Heart left ventricle (tissue), 16 donors: ENCODE results near the gene CPB2. TPM values are rescaled to one million over a fixed set of nuclear protein-coding genes. Genes with fewer than 3 reads are reported as not detected.

ENCODE experiments used
- ATAC-seq, 4 donors: fragments of 200-7000 bp; cut with Tn5 transposase; one replicate each; pipeline ENCODE4 v1.9.1; 2020 to 2022; ENCODE audit warnings: moderate library complexity in 4 of 4, mild to moderate bottlenecking in 3 of 4, moderate number of reproducible peaks in 1 of 4
- DNase-seq, 5 donors: peaks; one replicate each; pipeline ENCODE4 v3.0.0-alpha.2; 2020
- H3K27ac ChIP-seq, 12 donors: fragments of 200-600 bp; sonication (generic) in 4 of 12; one replicate each; pipeline versions ENCODE4 v1.5.0 to v1.8.0; 2016 to 2022; ENCODE audit warnings: mild to moderate bottlenecking in 2 of 12
- H3K27me3 ChIP-seq, 9 donors: fragments of 200-600 bp; sonication (generic) in 2 of 9; one replicate each; pipeline versions ENCODE4 v1.5.1 to v1.8.0; 2016 to 2022; ENCODE audit warnings: mild to moderate bottlenecking in 3 of 9
- H3K36me3 ChIP-seq, 9 donors: fragments of 200-600 bp; sonication (generic) in 2 of 9; one replicate each; pipeline versions ENCODE4 v1.5.0 to v1.8.0; 2018 to 2022; ENCODE audit warnings: mild to moderate bottlenecking in 2 of 9
- H3K4me1 ChIP-seq, 12 donors: fragments of 200-600 bp; sonication (generic) in 4 of 12; one replicate each; pipeline versions ENCODE4 v1.5.0 to v1.8.0; 2016 to 2022; ENCODE audit warnings: mild to moderate bottlenecking in 3 of 12
- H3K4me3 ChIP-seq, 12 donors: fragments of 200-600 bp; sonication (generic) in 4 of 12; one replicate each; pipeline versions ENCODE4 v1.5.0 to v1.8.0; 2017 to 2022; ENCODE audit warnings: mild to moderate bottlenecking in 9 of 12, moderate library complexity in 4 of 12
- H3K9me3 ChIP-seq, 12 donors: fragments of 200-600 bp; sonication (generic) in 4 of 12; one replicate each; pipeline versions ENCODE4 v1.5.0 to v1.8.0; 2016 to 2022; ENCODE audit warnings: mild to moderate bottlenecking in 1 of 12
- POLR2A ChIP-seq, 2 donors: fragments of 450-650 bp; IDR thresholded peaks; one replicate each; pipeline ENCODE4 v1.6.1; 2017; ENCODE audit warnings: antibody characterized with exemption in 2 of 2, mild to moderate bottlenecking in 2 of 2, moderate library complexity in 2 of 2
- WGBS, 4 donors: extraction: QIAGEN DNeasy Blood & Tissue Kit in 2 of 4; methylation state at CpG; one replicate each; pipeline versions ENCODE4 v1.1.5 to v1.1.7; 2013 to 2018; 5-methylcytosine and 5-hydroxymethylcytosine counted together
- intact Hi-C, 10 donors: fragments of 100-400 bp; cut with DNase I; formaldehyde crosslinking; loops; one replicate each; pipeline versions ENCODE4 v1.11.1 to v1.14.2; 2022
- polyA plus RNA-seq, 2 donors: library from polyadenylated mRNA; stranded (reverse); fragments of 200-250 nt; gene quantifications; one replicate each; pipeline ENCODE4 v1.2.3, GENCODE V29; 2013
- total RNA-seq, 9 donors: library from RNA; depleted of rRNA in 2 of 9; stranded (reverse); fragments of >200 nt in 2 of 9; fragmentation: NEBNext Ultra II Directional in 3 of 9; extraction: Animal tissue kit (Norgen Biotek cat#: 25700) in 3 of 9; gene quantifications; one replicate each; pipeline versions ENCODE4 v1.1.0 to v1.2.4, GENCODE V29; 2016 to 2023
- TF ChIP-seq, protein P1 (sequence below), 12 donors: fragments of 200-600 bp; sonication (generic) in 4 of 12; IDR thresholded peaks; one replicate each; pipeline versions ENCODE4 v1.5.0 to v1.8.0; 2018 to 2022; ENCODE audit warnings: antibody characterized with exemption in 12 of 12, mild to moderate bottlenecking in 5 of 12
- donor health status: ischemic (EF 13 %, LVEDD 7.1; RV severe dilation, severe dysfunction).
- donor health status: healthy with polysubstance abuse.
- donor health status: DM: no; HTN: yes; CAD: no.
- donor health status: DM: no; HTN: no; CAD: no.
- donor health status: ischemic (EF 25% LVEDD 6.9; RV normal size, moderate dysfunction).
- donor health status: ischemic (EF 25% LVEDD 5.7; RV mildly dilated, moderate dysfunction).
- donor health status: healthy.
- donor health status: DM: yes; HTN: yes; CAD: no.
- donor health status: ischemic (EF 35%, LVEDD 5.7; RV mildly dilated, moderate dysfunction).
- donor health status: nonischemic (EF 11% LVEDD 7.7; RV severe dilation, severe dysfunction).
- donor health status: DM: yes; HTN: yes; CAD: no.
- donor health status: PGD.
- donor health status: ischemic (EF 29% LVEDD 5.4; RV normal size, mild dysfunction).
- donor health status: nonischemic (EF 23%, LVEDD 6.1; RV moderate dilation, normal function).

The CPB2 gene
- total and polyA plus RNA-seq, 11 donors = not detected

DNA sequence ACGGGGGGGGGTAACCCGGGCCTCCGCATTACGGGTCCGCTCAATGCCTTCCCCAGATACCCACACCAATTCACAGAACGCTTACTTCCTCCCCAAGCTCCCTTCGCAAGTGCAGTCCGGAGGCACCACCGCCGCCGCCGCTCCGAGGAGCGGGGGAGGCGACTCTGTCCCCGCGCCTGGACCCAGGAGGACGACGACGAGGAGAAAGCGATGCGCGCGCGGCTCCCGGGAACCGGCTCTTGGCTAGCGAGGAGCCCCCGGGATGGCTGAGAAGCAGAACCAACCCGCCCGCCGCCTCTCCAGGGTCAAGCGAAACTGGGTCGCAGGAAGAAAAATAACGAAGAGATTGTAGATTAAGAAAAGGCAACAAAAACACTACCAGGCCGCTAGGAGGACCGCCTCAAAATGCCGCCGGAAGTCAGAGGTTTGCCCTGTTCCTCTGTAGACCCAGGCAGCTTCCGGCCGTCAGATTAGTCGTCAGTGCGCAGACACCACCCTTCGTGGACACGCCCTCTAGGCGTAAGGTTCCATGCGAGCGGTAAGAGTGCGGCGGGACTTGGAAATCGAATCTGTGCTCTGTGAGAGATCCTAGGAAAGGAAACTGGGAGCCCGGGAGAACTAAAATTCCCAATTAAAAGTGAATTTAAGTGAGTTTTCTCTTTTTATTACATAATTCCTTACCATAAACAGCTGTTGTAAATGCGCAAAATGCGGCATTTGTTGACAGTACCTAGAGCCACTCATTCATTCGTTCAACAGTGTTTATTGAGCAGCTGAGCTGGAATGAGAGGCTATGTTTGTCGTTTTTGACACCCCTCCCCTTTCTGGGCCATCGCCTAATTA, 52.3 kb downstream of the CPB2 start, which contains the start of gene ZC3H13:
ZC3H13 (minus strand) TSS at position 428 of the 843 bp plus-strand sequence. CDS start 7,239 bp downstream, outside the sequence.
- Histone ChIP-seq H3K27me3 (no peaks in the 10 kb centered on the region), H3K4me1 (peaks cover 0 to 34% (median 26%) of the 10 kb centered on the region in 12 donors), H3K36me3 (no peaks in the 10 kb centered on the region), H3K4me3 (peak within 1 kb of the TSS; percentile 71 to 98 (median 86)), H3K9me3 (no peaks in the 10 kb centered on the region), H3K27ac (peak within 1 kb of the TSS; percentile 56 to 96 (median 92))
- peak; percentile 99 to 100 (median 100) for ATAC-seq
- WGBS, 4 donors = 0 to 1% (median 0%) methylated on average over 57 of the region's 57 CpGs
- TF ChIP-seq, protein P1, sequence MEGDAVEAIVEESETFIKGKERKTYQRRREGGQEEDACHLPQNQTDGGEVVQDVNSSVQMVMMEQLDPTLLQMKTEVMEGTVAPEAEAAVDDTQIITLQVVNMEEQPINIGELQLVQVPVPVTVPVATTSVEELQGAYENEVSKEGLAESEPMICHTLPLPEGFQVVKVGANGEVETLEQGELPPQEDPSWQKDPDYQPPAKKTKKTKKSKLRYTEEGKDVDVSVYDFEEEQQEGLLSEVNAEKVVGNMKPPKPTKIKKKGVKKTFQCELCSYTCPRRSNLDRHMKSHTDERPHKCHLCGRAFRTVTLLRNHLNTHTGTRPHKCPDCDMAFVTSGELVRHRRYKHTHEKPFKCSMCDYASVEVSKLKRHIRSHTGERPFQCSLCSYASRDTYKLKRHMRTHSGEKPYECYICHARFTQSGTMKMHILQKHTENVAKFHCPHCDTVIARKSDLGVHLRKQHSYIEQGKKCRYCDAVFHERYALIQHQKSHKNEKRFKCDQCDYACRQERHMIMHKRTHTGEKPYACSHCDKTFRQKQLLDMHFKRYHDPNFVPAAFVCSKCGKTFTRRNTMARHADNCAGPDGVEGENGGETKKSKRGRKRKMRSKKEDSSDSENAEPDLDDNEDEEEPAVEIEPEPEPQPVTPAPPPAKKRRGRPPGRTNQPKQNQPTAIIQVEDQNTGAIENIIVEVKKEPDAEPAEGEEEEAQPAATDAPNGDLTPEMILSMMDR (IDR thresholded peaks at IDR 0.05) = peak in 11 of 12 donors; percentile 15 to 50 (median 43)
- TF ChIP-seq POLR2A (IDR thresholded peaks at IDR 0.05) = peak in 1 of 2 donors; percentile 57
- intact Hi-C loops = loop anchor here in 1 of 10 donors (5.0 kb wide), 1 partner anchor 70 kb away; no protein-coding TSS in a partner anchor
- peak; percentile 93 to 96 (median 94) for DNase-seq

DNA sequence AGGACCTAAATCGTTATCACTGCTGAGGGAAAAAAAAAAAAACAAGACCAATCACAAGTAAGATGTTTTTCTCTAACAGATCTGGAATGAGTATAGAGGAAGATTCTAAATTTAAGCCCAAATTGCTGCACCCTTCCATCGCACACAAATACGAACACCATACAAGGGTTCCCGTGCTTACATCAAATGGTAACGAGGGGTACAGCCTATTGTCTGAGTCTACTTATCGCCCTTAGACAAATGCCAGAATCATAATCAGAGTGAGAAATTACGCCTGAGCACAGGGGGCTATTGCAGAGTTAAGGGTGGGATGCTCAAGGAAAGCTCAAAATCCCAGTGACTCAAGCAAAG, 52.9 kb downstream of the CPB2 start:
- Histone ChIP-seq H3K27ac (peak overlapping the region; percentile 56 to 96 (median 92)), H3K4me3 (peak overlapping the region; percentile 71 to 98 (median 86)), H3K4me1 (peaks cover 0 to 34% (median 26%) of the 10 kb centered on the region in 12 donors), H3K9me3 (no peaks in the 10 kb centered on the region), H3K27me3 (no peaks in the 10 kb centered on the region), H3K36me3 (no peaks in the 10 kb centered on the region)
- intact Hi-C loops = loop anchor here in 1 of 10 donors (5.0 kb wide), 1 partner anchor 70 kb away; no protein-coding TSS in a partner anchor
- TF ChIP-seq POLR2A (IDR thresholded peaks at IDR 0.05) = no peak
- TF ChIP-seq, protein P1 (IDR thresholded peaks at IDR 0.05) = no peak
- 1 to 2% (median 1%) methylated on average over 7 of the region's 7 CpGs for WGBS, 4 donors
- ATAC-seq (peak in 3 of 4 donors; percentile 4 to 11 (median 8)), DNase-seq (no peak)

DNA sequence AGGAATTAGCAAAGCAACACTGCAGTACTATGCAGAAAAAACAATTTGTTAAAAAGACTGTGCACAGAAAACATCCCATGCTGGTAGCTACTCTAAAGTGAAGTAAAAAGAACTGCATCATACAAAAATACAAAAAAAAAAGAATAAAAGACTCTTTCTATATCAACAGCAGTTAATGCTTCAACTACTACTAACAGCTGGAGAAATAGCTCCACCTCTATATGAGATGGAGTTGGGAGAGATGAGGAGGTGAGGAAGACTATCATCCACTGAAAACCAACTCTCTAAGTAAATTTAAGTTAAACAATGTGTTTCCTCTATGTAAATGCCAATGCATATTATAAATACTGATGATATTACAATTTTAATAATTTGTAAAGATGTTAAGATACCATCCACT, 54.1 kb downstream of the CPB2 start:
- TF ChIP-seq, protein P1 (IDR thresholded peaks at IDR 0.05) = no peak
- no peak for TF ChIP-seq POLR2A (IDR thresholded peaks at IDR 0.05)
- peak overlapping the region in 4 of 12 donors; percentile 80 to 94 (median 92) for H3K4me3 ChIP-seq

DNA sequence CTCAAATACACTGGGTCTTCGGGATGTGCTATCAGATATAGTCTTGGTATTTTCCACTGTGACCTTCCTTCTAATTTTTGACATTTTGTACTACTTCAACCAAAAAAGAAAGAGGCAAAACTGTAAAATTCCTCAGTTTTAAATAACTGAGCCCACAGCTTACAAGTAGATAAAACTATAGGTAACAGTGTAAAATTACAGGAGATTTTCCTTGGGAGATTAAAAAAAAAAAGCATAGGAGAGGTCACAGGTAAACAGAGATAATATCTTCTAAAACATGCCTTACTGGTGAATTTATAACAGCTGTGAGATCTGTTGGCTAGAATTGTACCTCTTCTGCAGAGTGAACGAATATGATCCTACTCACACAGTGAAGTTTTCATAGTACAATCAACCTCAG, 59.4 kb downstream of the CPB2 start:
- Histone ChIP-seq H3K27ac (no peak overlapping the region), H3K4me3 (no peak overlapping the region), H3K27me3 (no peaks in the 10 kb centered on the region), H3K36me3 (peaks cover 0 to 32% (median 18%) of the 10 kb centered on the region in 9 donors), H3K4me1 (peaks cover 0 to 18% (median 9%) of the 10 kb centered on the region in 12 donors), H3K9me3 (no peaks in the 10 kb centered on the region)
- 46 to 68% (median 60%) methylated on average over 2 of the region's 2 CpGs for WGBS, 4 donors
- intact Hi-C loops = no loop called here
- DNase-seq (no peak), ATAC-seq (no peak)
- TF ChIP-seq, protein P1 (IDR thresholded peaks at IDR 0.05) = no peak
- TF ChIP-seq POLR2A (IDR thresholded peaks at IDR 0.05) = no peak

More for the DNA sequence above, 54.1 kb downstream of the CPB2 start:
- Histone ChIP-seq H3K36me3 (no peaks in the 10 kb centered on the region), H3K9me3 (no peaks in the 10 kb centered on the region), H3K27ac (no peak overlapping the region), H3K27me3 (no peaks in the 10 kb centered on the region), H3K4me1 (peaks cover 0 to 34% (median 26%) of the 10 kb centered on the region in 12 donors)
- ATAC-seq = no peak
- no peak for DNase-seq
- intact Hi-C loops = loop anchor here in 1 of 10 donors (5.0 kb wide), 1 partner anchor 72 kb away; no protein-coding TSS in a partner anchor
